HG03442 (cell line): ENCODE data around the gene FICD.
A peak's percentile ranks its signal among the peaks of the same experiment; 100 is the strongest.
"Not testable (repeated sequence)": the region's sequence is repeated elsewhere in the genome, so short reads cannot be mapped to it uniquely, and the experiment has no call there.

Experiments
- ATAC-seq: cut with Tn5 transposase; IDR thresholded peaks from one replicate; pipeline ENCODE4 v1.9.1; 2021; ENCODE audit warnings: mild to moderate bottlenecking, moderate library complexity; ENCODE audit not compliant: unreplicated experiment

The FICD gene

DNA sequence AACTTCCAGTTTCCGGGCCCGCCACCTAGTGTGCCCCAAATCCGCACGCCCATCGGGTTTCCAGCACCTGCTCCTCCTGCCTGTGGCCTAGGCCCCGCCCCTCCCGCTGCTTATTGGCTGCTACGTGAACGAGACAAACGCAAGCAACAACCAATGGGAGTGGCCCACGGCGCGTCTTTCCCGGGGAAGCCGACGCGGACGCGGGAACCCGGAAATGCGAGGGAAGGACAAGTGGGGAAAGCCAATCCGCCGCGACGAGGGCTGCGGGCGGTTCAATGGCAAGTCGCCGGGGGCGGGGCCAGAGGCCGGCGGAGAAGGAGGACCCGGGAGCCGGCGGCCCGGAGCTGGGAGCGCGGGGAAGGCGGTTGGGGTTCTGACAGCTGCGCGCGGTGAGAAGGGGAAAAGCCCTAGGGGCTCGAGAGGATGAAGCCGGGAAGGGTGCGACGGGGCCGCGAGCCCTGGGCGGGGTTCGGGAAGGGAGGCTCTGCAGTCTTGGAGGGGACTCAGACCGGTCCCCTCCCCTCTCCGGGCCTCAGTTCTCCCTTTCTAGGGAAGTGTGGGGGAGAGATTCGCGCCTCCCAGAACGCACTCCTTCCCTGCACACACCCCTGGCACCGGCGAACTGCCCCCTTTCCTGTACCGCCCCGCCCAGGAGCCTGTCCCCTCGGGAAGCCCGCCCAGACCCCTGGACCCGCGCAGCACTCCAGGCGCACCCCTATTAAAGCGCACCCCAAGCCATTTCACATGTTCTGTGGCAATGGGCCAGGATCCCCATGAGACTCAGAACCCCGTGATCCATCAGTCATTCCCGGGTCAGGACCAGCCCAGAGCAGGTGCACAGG, at the start of gene FICD:
Gene FICD (plus strand): TSS at position 305 of the 842 bp plus-strand sequence. CDS start 1,696 bp downstream, outside the sequence.
- peak; percentile 85 for ATAC-seq

DNA sequence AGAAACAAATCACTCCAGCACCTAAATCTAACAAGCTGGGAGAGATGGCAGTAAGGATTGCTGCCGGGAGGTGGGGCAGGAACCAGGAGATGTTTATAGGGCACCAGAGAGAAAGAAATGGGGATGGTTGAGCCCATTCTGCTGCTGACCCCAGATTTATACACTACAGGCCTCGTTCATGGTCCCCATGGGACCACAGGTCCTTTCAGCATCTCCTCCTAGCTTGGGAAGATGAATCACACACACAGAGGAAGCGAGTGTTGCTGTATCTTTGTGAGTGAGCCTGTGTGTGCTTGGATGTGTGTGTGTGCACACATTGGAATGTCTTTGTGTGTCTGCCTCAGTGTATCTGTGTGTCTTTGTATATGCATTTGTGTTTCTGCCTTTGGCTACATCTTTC, 49.7 kb upstream of the FICD start:
- no peak for ATAC-seq

DNA sequence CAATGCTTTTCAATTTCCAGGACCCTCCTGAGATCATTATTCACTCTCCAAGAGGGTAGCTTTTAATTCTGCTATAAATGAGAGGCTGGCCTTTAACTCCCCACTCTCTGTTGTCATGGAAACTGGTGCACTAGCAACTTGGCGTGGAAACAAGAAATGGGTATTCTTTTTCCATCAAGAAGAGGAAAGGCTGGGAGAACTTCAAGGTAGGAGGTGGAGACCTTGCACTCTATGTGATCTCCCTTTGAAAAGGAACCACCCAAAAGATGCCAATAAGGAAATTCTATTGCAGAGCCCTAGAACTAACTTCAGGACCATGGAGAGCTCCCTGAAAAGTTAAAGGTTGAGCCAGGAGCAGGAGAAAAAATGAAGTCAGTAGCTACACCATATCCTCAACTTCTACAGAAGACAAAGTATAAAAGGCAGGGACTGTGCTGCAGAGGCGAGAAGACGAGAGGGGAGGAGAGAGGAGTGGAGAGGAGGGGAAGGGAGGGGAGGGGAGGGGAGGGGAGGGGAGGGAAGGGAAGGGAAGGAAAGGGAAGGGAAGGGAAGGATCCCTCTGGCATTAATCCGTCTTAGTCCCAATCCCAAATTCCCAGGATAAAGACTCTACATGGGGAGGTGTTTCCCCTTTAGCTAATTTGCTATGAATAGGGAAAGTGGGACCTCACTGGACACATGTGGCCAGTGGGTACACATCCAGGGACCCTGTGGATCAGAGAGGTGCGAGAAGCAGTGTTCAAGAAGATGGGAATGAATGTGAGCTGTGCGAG, 46.7 kb upstream of the FICD start:
- no peak for ATAC-seq

DNA sequence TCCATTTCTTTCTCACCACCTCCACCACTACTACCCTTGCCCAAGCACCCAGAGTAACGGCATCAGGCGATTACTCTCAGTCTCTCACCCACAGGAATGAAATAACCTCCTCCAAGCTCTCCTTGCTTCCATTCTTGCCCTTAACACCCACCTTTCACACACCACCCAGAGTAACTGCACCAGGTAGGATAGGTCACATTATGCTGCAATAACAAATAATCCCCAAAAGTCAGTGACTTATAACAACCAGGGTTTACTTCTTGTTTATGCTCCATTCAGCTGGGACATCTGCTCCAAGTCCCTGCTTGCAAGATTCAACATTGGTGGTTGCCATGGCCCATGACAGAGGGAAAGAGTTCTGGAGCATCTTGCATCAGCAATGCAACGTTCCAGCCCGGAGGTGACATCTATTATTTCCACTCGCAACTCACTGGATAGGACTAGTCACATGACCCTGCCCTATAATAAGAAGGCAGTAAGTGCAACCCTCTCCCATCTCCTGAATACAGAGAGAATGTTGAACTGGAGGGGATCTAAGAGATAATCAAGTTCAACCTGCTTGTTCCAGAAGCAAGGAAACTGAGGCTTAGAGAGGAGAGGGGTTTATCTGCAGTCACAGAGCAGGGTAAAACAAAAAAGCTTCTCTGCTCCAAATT, 41.5 kb upstream of the FICD start:
- ATAC-seq, result no peak

DNA sequence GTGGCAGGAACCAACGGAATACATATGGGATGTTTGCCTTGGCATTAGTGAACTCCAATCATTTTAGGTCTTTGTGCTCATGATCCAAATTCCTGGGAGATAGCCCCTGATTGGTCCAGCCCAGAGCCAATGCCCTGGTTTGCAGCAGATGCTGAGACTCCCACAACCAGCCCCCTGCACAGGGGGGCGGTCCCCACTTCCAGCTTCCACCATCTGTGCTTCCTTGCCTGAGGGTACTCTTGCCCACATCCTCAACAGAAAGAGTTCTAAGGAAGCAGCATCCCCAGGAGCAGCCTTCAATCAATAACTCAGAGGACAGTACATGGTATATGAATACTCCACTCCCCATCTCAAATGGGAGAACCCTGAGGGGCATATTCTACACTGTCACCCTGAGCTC, 39.7 kb upstream of the FICD start:
- ATAC-seq, result no peak

DNA sequence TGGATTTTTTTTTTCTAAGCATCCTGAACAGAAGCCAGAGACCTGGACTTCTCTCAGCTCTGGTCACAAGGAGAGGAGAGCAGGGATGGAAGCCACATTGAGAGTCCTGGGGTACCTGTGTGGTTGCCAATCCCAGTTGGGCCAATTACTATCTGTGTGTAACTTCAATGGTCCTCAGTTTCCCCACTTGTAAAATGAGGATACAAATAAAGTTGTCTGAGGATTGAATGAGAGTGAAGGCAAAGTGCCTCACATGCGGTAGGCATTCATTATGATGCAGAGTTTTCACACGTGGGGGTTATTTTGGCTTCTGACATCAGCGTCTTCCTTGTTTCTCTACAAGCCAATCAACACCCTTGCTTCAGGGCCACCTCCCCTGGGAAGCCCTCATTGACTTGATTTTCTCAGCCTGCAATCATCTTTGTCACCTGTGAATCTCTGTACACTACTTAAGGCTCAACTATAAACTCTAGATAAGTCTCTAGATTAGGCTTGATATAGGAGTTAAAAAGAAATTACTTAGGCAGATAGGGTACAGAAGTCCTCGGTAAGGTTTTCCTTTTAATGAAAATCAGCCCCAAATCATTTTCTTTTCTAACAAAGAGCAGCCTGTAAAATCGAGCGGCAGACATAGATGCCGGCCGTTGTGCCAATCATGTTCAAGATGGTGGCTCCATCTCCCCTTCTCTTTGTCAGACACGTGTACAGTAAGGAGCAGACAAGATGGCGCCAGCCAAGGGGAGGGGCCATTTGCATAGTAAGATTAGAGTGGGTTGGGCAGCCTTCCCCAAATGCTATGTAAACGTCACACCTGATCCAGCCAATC, 37.8 kb upstream of the FICD start:
- ATAC-seq, result no peak

DNA sequence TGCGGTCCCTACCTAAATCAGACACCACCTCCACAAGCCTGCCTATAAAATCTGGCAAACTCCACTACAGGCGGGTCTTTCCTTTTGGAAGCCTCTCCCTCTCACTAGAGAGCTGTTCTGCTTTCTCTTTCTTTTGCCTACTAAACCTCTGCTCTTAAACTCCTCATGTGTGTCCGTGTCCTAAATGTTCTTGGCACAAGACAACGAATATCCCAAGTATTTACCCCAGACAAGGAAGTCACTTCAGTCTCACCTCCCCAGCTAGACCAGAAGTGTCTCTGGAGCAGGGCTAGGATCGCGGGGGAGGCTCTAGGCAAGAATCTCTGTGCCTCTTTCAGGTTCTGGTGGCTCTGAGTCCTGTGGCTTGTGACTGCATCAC, 37.2 kb upstream of the FICD start:
- no peak for ATAC-seq

DNA sequence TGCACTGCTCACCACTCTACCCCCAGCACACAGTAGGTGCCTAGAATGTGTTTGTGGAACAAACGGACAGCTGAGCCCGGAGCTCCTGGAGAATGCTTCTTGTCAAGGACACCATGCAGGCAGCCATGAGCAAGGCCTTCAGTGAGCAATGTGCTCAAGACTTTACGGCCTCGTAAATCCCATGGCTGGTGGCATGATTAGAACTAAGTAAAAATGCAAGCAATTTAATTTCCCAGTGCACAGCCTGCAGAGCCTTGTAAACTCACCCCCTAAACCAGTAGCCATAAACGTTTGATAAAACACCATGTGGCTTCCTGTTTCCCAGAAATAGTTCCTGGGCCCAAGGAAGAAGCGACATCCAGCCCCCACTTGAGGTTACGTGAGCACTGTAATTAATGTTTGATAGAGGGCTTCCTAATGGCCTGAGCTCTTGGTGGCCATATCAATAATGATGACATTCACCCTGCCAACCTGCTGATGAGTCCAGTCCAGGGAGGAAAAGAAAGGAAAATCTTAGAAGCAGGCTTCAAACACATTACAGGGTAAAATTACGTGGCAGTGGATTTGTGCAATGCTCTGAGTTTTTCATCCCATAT, 36.4 kb upstream of the FICD start:
- ATAC-seq, result no peak

DNA sequence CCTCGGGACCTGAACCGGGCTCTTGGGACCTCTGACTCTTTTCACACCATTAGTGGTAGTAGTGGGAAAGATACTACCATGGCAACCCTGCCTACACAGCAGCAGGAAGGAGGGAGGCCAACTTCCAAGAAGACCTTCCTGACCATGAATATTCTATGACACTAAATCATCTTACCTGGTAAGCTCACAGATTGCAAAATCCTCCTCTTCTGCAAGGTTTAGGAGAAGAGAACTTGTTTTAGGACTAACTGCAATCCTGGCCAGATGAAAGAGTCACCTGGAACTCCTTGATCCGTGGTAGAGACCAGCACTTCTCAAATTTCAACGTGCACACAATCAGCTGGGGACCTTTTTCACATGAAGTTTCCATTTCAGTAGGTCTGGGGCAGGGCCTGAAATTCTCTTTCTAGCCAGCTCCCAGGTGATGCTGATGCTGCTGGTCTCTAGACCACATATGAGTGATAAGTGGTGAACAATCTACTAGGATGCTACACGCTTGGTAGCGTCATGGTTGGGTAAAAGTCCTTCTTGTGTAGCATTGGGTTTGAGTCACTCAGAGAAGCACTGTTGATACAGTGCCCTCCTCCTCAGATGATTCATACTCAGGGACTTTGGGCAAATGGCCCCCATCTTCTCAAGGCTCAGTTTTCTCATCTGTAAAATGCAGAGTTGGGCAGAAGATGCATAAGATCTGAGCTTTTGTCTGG, 35.6 kb upstream of the FICD start:
- no peak for ATAC-seq

DNA sequence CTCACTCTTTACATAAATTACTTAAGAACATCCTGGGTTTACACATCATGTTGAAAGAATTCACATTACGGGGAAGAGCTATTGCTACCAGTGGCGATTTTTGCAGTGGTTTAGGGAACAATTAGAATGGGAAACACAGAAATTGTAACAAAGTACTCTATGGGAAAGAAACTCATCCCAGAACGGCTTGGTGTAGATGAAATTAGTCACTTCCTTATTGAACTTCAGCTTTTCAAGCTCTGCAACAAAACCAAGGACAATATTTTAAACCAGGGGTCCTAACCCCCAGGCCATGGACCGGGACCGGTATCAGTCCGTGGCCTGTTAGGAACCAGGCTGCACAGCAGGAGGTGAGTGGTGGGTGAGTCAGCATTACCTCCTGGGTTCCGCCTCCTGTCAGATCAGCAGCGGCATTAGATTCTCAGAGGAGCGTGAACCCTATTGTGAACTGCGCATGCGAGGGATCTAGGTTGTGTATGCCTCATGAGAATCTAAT, 32.3 kb upstream of the FICD start:
- ATAC-seq, result no peak

DNA sequence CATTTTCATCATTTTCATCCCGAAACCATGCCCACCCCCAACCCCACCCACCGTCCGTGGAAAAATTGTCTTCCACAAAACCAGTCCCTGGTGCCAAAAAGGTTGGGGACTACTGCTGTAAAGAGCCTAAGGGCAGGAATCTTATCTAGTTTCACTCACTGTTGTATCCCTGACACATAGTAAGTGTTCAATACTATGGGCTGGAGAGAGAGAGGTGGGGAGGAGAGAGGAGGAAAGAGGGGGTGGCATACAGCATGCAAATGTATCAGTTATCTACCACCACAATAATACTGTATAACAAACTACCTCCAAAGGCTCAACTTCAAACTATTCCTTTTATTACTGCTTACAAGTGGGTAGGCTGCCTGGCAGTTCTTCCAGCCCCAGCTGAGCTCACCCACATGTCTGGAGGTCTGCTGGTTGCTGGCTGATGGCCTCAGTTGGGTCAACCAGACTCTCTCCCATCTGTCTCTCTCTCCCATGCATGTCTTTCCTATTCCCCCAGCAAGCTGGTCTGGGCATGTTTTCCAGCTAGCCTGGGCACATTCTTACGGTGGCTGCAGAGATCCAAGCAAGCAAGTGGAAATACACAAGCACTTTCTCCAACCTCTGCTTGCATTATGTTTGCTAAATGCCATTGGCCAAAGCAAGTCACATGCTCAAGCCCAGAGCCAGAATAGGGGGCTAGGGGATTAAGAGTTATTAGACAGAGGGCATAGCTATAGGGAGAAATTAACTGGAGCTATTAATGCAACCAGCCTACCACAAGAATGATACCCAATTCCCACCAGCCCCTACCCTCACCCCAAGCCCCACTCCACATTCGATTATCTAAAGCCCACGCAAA, 31.6 kb upstream of the FICD start:
- ATAC-seq, result no peak

DNA sequence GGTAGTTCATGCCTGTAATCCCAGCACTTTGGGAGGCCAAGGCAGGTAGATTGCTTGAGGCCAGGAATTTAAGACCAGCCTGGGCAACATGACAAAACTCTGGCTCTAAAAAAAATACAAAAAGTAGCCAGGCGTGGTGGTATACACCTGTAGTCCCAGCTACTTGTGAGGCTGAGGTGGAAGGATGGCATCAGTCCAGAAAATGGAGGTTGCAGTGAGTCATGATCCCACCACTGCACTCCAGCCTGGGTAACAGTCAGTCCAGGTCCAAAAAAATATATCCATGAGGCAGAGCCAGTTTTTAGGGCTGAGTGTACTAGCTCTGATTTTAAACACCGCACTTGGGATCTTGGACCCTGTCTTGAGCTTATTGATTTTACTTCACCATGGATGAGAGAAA, 30.6 kb upstream of the FICD start:
- ATAC-seq, result no peak

DNA sequence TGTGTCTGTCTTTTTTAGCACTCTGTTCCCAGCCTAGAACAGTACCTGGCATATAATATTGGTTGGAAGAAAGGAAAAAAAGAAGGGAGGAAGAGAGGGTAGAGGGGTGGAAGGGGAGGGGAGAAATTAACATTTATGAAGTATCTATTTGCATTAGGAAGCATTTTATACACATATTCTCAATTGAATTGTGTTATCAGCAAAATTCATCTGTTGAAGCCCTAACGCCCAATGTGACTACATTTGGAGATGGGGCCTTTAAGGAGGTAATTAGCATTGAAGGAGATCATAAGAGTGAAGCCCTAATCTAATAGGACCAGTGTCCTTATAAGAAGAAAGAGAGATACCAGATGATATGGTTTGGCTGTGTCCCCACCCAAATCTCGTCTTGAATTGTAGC, 30.2 kb upstream of the FICD start:
- ATAC-seq, result no peak

DNA sequence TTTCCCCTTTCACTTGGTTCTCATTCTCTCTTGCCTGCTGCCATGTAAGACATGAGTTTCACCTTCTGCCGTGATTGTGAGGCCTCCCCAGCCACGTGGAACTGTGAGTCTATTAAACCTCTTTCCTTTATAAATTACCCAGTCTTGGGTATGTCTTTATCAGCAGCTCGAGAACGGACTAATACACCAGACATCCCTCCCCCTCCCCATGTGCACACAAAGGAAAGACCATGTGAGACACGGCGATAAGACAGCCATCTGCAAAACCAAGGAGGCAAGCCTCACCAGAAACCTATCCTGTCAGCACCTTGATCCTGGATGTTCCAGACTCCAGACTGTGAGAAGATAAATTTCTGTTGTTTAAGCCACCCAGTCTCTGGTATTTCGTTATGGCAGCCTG, 29.7 kb upstream of the FICD start:
- ATAC-seq, result not testable (repeated sequence)

DNA sequence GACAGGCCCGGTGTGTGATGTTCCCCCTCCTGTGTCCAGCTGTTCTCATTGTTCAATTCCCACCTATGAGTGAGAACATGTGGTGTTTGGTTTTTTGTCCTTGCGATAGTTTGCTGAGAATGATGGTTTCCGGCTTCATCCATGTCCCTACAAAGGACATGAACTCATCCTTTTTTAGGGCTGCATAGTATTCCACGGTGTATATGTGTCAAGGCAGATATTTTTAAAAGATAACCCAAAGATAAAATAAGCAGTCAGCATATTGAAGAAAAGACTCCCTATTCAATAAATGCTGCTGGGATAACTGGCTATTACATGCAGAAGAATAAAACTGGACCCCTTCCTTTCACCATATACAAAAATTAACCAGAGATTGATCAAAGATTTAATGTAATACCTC, 28.0 kb upstream of the FICD start:
- not testable (repeated sequence) for ATAC-seq

DNA sequence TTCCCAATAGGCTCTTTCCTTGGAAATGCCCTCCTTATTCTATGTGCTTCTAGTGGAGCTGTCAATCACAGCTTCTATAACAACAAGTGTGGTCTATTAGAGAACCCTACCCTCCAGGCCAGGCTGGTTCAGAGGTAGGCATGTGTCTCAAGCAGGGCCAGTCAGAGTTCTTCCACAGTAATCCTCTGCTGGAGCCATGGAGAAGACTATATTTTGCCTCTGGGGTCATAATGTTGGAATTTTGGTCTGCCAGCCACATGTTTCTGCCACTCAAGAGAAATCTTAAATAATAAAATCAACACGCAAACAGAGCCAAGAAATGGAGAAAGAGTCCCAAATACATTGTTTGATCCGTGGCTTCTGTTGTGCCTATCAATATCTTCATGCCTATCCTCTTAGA, 23.8 kb upstream of the FICD start:
- no peak for ATAC-seq

DNA sequence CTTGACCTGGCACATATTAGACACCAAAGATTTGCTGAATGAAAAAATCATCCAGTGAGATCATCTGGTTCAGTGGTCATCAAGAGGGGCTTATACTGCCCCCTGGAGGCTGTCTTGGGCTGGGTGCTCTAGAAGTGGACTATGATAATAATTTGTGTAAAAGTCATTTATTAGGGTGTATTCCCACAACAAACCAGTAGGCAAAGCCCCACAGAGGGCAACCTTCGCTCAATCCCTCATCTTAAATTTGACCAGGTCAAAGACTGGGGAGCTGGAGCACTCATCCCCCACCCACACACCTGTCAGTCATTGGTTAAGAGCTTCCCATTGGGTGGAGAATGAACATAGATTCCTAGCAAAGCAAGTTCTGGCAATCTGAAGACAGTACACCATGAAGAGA, 20.0 kb upstream of the FICD start:
- ATAC-seq, result no peak

DNA sequence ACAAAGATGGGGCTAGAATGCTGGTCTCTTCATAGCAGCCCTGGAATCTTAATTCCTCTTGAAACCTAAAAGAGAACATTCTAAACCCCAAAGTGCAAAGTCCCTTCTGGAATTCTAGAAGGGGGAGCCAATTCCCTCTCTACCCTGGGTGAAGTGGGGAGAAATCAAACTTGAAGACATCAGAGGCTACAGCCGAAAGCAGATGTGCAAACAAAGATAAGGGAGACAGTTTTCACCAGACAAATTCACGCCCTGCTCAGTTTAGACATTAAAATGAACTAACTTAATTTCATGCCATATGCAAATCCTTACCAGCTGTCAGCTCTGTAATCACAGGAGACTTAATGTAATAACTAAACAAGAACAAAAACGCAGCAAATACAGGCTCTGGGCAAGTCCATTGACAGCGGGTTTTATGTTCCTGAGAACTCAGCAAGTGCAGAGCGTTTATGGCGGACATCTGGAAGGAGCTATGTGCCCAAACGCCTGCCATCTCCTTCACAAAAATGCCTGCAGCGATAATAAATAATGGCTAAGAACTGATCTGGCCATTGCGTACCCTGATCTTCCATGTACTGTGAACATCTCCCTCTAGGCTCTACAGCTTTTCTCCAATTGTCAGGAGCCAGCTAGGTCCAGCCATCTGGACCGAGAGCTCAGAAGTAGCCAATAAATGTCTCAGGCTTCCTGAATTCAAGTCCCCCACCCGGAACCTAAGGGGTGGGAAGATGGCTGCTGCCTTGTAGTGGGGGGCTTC, 19.1 kb upstream of the FICD start:
- no peak for ATAC-seq
